RPMI7951 (cell line): Measurements from ENCODE around the gene FOXP2. TPM values are rescaled to one million over a fixed set of nuclear protein-coding genes. Genes with fewer than 3 reads are reported as not detected.
"Not testable (repeated sequence)": the region's sequence is repeated elsewhere in the genome, so short reads cannot be mapped to it uniquely, and the experiment has no call there.

Experiments used
- DNase-seq: peaks from one replicate; pipeline ENCODE4 v3.0.0-alpha.2; 2012; ENCODE audit warnings: low read depth
- total RNA-seq: library from RNA; depleted of rRNA; stranded (reverse); fragments of >200 nt; shearing (Covaris generic); gene quantifications from 2 replicates; pipeline ENCODE4 v1.2.3, GENCODE V29; 2014

The FOXP2 gene
- total RNA-seq, 1 experiment from 2014 or later = not detected

DNA sequence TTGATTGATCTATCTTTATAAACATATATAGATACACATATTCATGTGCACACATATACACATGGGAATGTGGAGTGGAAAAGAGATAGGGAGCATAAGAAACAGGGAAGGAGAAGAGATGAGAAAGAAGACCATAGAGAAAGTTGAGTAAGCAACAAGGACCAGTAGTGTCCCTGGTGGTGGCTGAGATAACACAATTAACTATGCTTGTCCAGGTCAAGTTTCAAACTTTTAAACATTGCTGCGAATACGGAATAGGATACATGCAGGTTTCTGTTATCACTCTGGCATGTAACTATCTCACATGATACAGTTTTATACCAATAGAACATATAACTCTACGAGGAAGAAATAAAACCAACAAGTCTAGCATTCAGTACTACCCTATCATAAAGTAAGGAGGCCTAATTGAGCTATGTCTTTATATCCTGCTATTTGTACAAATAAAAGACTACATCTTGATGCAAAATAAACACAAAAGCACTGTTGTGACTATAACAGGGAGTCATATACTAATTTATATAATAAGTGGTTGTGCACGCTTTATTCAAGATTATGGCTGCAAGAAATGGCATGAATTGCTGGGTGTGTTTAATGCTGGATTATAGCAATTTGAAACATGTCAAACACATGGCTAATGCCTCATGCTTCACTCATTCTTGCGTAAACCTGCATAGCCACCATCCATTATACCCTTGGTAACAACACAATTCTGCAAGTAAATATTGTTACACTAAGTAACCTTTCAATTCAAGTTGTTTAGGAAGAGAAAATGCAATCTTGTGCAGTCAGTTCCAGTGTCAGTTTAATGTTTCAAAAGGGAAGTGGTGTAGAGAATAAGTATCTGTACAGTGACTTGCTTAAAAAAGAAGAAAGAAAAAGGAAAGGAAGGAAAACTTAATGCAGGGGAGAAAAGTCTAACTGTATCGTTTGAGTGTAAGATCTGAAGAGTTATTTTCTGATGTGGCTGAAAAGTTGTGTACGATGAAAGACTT lies 8.2 kb downstream of the FOXP2 start:
- DNase-seq = no peak

- DNase-seq = no peak
Measured at GRCh38 chr7:114426382-114426781, 11.8 kb downstream of the FOXP2 start.

DNA sequence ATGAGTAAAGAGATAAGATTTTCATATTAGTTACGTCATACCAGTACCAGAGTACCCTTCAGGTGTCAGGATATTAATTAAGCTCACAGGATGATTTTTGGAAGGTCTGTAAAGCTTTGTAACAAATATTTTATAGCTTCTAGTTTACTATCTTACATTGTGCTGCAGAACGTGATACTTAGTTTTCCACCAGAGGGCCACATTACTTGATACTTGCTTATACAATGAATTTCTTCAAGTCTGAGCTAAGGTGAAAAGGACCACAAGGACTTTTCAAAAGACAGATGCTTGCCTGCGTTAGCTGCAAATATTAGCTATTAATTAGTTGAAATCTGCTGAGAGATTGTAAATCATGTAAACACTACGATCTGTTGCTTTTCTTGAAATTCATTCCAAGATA lies 12.2 kb downstream of the FOXP2 start:
- DNase-seq = no peak

DNA sequence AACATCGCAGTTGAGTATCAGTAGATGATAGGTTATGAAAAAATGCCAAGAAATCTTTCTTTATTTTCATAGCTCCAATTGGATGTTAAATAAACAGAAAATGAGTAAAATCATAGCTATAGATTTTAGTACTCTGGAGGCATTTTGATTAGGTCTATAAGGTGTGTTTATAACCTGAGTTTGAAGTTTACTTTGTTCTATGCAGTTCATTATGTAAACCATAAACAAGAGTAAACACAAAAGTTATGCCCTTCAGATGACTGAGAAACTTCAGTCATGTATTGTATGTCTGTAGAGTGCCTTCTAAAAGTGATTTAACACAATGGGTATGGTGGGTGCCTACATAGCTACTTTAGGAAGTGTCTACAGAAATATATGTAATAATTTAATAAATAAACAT lies 13.6 kb downstream of the FOXP2 start:
- DNase-seq = no peak

GRCh38 chr7:114431189-114431588 lies 16.6 kb downstream of the FOXP2 start:
- no peak for DNase-seq

GRCh38 chr7:114432061-114432460 lies 17.4 kb downstream of the FOXP2 start:
- DNase-seq = no peak

GRCh38 chr7:114432703-114433102 lies 18.1 kb downstream of the FOXP2 start:
- DNase-seq = no peak

DNA sequence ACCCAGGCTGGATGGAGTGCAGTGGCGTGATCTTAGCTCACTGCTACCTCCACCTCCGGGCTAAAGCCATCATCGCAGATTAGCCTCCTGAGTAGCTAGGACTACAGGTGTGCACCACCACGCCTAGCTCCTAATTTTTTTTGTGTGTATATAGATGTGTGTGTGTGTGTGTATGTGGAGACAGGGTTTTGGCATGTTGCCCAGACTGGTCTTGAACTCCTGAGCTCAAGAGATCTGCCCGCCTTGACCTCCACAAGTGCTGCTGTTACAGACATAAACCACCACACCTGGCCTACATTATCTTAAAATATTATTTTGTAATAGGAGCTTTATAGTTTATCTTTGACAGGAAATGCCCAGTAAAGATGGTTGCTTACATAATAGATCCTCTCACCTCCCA lies 25.0 kb downstream of the FOXP2 start:
- no peak for DNase-seq

GRCh38 chr7:114440927-114441326 lies 26.3 kb downstream of the FOXP2 start:
- DNase-seq = not testable (repeated sequence)

- no peak for DNase-seq
Measured at GRCh38 chr7:114444196-114444595, 29.6 kb downstream of the FOXP2 start.

DNA sequence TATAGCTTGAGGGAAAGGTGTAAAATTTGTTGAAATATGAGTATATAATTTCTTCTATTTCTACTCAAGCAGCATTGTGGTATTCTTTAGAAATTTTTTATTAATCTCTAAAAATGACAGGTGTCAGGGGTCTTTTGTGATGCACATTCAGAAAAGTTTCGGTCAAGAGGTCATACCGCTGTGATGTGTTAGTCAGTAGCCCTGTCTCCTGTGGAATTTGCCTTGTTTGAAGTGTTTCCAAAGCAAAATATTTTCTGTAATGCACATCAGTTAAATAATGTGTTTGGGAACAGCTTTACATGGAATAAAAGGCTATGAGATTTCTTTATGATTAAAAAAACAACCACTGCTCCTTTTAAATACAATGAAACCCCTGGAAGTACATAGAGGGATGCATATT lies 35.8 kb downstream of the FOXP2 start:
- no peak for DNase-seq

DNA sequence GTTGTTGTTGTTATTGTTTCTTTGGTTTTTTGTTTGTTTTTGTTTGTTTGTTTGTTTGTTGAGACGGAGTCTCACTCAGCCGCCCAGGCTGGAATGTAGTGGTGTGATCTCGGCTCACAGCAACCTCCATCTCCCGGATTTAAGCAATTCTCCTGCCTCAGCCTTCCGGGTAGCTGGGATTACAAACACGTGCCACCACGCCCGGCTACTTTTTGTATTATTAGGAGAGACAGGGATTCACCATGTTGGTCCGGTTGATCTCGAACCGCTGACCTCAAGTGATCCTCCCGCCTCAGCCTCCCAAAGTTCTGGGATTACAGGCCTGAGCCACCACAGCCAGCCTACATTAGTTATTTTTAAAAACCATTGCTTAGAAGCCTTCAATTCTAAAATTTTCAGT lies 45.0 kb downstream of the FOXP2 start:
- no peak for DNase-seq

DNA sequence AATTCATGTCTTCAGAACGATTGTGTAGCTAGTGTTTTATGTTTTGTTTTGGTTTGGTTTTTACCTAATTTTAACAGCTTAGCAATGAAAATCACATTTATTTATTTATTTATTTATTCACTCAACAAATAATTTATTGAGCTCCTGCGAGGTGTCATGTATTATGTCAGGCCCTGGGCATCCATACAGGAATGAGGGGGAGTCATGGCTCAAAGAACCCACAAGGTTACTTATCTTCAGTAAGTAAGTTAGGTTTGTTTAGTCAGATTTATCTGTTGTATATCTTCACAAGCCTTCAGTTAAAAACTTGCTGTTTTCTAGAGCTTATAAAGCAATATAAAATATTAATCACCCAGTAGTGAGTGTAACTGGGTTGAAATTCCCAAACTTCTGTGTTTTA lies 45.4 kb downstream of the FOXP2 start:
- DNase-seq = no peak

DNA sequence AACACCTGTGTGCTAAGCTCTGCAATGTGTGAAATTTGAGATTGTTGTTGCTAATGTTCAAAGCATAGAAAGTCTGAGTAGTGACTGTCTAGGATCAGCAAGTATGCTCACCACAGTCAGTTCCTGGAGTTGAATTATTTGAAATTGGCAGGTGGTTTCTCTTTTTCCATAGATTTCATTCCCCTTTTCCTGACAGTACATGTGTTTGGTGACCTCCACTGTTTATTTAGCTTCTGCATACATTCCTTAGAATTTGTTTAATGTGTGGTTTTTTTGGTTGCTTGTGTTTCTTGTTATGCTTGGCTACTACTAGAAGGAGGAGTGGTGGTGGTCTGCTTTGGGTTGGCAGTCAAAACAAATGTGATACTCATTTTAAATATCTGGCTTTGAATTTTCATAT lies 52.3 kb downstream of the FOXP2 start:
- no peak for DNase-seq

DNA sequence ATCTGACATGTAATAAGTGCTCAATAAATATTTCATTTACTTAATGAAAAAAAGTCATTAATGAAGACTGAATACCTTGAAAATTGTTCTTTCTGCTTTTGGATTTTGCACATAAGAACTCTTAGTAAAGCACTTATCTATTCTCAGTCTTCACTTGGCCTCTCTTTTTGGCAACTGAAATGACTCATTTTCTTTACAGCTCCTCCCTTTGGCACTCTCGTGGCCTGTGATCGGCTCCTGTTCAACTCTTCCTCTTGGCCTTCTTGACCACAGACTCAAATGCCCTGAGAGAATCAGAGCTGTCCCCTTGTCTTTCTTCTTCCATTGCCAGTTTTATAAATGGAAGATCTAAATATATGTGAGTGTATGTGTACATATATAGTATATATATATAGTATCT lies 54.2 kb downstream of the FOXP2 start:
- no peak for DNase-seq

DNA sequence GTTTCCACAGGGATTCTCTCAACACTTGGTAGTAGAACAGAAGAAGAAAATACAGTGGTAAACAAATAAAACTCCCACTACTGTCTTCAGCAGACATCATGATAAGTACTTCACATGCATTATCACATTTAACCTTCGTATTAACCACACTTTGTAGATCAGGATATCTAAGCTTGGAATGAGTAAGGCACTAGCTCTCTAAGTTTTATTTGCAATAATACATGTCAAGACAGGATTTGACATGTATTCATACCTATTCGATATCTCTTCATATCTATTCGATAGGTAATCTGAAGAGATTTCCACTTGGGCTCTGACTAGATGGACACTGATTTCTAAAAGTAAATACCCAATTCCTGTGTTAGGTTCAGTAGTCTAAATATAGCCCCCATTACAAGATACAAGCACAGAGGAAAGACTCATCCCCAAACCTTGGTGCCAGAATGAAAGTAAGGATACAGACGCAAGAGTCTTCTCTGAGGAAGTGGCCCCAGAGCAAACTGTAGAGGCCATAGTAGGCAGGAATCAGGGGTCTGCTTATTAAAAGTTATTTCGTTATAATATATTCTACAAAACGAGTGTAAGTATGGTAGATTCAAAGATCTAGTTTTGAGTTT lies 58.4 kb downstream of the FOXP2 start:
- DNase-seq = no peak

DNA sequence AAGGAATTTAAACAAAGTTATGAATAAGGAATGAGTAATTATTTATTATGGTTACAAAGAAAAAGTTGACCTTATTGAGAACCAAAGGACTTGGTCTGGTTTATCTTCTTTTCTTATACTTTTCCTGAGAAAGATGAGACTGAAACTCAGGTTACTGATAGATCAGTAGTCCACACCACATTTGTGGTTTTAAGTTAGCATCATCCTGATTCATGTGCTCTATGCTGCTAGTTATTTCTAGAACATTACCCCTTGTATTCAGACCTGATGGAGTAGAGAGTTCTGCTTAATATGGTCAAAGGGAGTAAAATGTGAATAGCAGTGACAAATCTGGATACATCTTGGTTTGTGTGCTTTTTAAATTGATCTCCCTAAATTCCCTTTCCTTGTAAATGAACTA lies 63.8 kb downstream of the FOXP2 start:
- no peak for DNase-seq

DNA sequence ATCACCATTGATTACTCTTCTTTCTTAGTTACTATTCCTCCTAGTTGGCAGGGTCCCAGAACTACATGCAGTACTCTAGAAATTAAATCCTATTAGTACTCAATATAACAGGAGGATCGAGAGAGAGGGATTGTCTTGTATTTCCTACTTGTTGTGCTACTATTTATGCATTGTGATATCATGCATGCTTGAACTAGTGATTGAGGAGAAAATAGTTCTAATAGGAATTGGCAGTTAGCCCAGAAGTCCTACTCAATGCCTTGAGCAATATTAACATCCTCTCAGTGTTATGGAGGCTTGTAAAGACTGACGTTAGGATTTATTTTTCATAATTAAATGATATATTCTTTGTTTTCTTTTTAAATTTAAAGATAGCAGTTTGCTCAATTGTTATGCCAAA lies 67.4 kb downstream of the FOXP2 start:
- DNase-seq = no peak

DNA sequence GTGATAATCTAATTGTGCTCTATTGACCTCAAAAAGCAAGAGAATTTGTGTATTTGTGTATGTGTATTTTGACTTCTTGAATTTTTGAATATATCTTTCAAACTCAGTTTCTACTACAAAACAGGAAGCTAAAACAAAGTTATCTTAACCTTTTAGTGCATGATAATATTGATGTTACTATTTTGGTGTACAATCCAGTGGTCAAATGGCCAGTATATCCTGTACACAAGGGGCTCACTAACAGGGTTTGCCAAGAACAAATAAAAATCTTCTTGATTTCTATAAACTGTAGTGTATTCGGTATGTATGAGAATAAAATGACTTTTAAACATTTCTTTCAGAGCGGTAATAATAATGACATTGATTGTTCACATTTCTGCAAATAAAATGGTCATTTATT lies 69.6 kb downstream of the FOXP2 start:
- no peak for DNase-seq

DNA sequence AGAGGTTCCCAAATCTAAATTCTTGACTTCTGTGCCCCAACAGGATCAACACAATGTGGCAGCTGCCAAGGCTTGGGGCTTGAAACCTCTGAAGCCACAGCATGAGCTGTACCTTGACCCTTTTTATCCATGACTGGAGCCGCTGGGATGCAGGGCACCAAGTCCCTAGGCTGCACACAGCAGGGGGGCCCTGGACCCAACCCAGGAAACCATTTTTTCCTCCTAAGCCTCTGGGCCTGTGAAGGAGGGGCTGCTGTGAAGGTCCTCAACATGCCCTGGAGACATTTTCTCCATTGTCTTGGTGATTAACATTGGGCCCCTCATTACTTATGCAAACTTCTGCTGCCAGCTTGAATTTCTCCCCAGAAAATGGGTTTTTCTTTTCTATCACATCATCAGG lies 72.6 kb downstream of the FOXP2 start:
- DNase-seq = no peak

DNA sequence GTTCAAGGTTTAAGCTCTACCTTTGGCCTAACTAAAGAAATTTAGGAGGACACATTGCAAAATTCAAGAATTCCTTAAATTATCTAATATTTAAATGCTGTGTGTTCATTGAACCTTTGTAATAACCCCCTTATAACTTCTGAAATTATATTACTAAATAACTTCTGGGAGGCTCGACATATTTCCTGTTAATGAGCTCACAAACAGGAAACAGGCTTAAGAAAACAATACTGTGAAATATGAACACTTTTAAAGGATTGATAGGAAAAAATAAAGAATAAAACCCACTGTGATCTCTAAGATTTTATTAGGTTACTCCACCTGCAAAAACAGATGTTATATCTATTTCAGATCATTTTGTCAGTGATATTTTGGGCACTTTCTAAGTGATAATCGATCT lies 74.1 kb downstream of the FOXP2 start:
- DNase-seq = no peak

DNA sequence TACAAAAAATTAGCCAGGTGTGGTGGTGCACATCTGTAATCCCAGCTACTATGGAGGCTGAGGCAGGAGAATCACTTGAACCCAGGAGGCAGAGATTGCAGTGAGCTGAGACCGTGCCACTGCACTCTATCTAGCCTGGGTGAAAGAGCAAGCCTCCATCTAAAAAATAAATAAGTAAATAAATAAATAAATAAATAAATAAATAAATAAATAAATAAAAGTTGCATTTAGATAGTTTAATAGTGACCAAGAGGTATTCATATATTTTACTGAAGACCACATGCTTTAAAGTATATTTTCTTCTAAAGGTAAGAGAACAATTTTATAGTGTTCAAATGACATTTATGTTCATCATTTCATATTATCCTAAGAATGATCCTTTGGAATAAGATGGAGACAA lies 82.9 kb downstream of the FOXP2 start:
- DNase-seq = not testable (repeated sequence)
